ENCODE data around the gene SIDT2. TPM values are rescaled to one million over a fixed set of nuclear protein-coding genes. Genes with fewer than 3 reads are reported as not detected.

SIDT2 gene
- total RNA-seq, 4 donors from 2014 or later = 31.8 to 54.5 (median 42.3) TPM

DNA sequence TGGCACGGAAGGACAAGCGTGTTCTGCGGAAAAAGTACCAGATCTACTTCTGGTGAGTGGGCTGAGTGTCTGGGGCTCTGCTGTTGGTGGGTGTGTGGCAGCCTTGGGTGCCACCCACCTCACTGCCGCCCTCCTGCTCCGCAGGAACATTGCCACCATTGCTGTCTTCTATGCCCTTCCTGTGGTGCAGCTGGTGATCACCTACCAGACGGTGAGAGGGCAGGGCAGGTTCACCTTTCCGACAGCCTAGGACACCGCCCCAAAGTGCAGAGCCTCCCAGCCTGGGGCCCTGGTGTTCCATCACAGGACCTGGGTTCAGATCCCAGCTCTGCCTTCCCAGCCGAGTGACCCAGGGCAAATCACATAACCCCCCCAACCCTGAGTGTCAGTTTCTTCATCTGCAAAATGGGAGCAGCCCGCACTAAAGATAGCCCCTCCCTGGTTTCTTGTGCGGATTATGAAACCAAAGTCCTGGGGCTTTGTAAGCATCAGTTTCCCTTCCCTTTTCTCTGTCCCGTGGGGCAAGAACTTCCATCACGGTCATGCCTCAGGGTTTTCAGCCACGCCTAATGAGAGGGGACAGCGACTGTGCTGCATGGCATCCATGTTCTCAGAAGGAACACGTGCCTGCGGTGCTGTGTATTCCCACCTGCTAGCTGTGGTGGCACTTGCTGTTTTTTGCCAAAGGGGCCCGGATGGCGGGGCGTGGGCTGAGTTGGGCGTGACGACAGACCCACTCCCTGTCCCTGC, 10.8 kb downstream of the SIDT2 start:
- no peaks in the 10 kb centered on the region for H3K4me1 ChIP-seq
- no peak overlapping the region for H3K27ac ChIP-seq
- H3K4me3 ChIP-seq (replicated peaks in 1 of 3) = no peak overlapping the region
- WGBS, 2 donors = 90 to 95% methylated on average over 19 to 22 of the region's 22 CpGs
- TF ChIP-seq POLR2A (IDR thresholded peaks at IDR 0.05) (no peak), CTCF (IDR thresholded peaks at IDR 0.05) (no peak)
- peak in 1 of 2 donors; percentile 3 for DNase-seq
- peaks cover 41 to 56% of the 10 kb centered on the region in 2 donors for H3K36me3 ChIP-seq
- intact Hi-C loops (cut with DNase I) = loop anchor here (5.0 kb wide), 1 partner anchor 37 kb away; no protein-coding TSS in a partner anchor
- H3K9me3 ChIP-seq = no peaks in the 10 kb centered on the region
- H3K27me3 ChIP-seq = no peaks in the 10 kb centered on the region

DNA sequence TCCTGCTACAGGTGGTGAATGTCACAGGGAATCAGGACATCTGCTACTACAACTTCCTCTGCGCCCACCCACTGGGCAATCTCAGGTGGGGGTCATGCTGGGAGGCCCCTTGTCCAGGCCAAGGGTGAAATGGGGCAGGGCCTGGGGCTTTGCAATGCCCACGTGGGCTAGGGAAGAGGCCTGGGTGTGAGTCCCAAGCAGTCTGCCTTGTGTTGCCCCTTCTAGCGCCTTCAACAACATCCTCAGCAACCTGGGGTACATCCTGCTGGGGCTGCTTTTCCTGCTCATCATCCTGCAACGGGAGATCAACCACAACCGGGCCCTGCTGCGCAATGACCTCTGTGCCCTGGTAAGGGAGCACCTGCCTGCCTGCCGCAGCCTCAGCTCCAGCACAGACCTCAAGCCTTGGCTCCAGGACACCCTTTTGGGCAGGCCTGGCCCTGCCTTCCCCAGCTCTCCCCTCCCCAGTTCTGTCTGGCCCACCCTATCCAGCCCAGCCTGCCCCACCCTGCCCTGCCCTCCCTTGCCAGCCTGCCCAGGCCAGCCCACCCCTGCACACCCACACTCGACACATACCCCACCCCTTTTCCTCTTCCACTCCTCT, 11.5 kb downstream of the SIDT2 start:
- Histone ChIP-seq H3K4me3 (replicated peaks in 1 of 3) (no peak overlapping the region), H3K4me1 (no peaks in the 10 kb centered on the region), H3K27me3 (no peaks in the 10 kb centered on the region), H3K9me3 (no peaks in the 10 kb centered on the region), H3K36me3 (peaks cover 41 to 56% of the 10 kb centered on the region in 2 donors), H3K27ac (no peak overlapping the region)
- WGBS, 2 donors = 90 to 92% methylated on average over 6 to 8 of the region's 8 CpGs
- DNase-seq = no peak
- TF ChIP-seq CTCF (IDR thresholded peaks at IDR 0.05) = no peak
- TF ChIP-seq POLR2A (IDR thresholded peaks at IDR 0.05) = no peak
- intact Hi-C loops (cut with DNase I) = loop anchor here (5.0 kb wide), 1 partner anchor 38 kb away; no protein-coding TSS in a partner anchor

- peaks cover 41 to 56% of the 10 kb centered on the region in 2 donors for H3K36me3 ChIP-seq
- no peak for DNase-seq
- WGBS, 2 donors = 94 to 95% methylated on average over 26 of the region's 26 CpGs
- no peak overlapping the region for H3K4me3 ChIP-seq (replicated peaks in 1 of 3)
- H3K27ac ChIP-seq = no peak overlapping the region
- H3K9me3 ChIP-seq = no peaks in the 10 kb centered on the region
- TF ChIP-seq CTCF (IDR thresholded peaks at IDR 0.05) (no peak), POLR2A (IDR thresholded peaks at IDR 0.05) (no peak)
- H3K27me3 ChIP-seq = no peaks in the 10 kb centered on the region
- intact Hi-C loops (cut with DNase I) = no loop called here
- no peaks in the 10 kb centered on the region for H3K4me1 ChIP-seq
These were observed 13.3 kb downstream of the SIDT2 start for GRCh38 chr11:117191680-117192400.

DNA sequence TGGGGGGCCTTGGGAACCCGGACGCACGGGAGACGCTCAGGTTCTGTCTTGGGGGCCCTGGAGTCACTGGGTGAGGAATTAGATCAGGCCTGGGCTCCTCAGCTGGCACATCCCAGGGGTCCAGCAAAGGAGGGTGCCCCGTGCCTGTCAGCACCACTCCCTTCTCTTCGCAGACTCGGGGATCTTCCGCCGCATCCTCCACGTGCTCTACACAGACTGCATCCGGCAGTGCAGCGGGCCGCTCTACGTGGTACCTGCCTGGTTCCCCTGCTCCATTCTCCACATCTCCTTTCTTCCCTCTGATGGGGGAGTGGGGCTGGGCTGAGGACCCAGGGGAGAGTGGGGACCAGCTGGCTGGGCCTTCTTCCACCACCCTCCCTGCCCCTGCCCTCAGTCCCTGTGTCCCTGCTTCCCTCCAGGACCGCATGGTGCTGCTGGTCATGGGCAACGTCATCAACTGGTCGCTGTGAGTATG, 13.9 kb downstream of the SIDT2 start:
- Histone ChIP-seq H3K9me3 (no peaks in the 10 kb centered on the region), H3K4me3 (replicated peaks in 1 of 3) (no peak overlapping the region), H3K27me3 (no peaks in the 10 kb centered on the region), H3K27ac (no peak overlapping the region), H3K4me1 (no peaks in the 10 kb centered on the region), H3K36me3 (peaks cover 37 to 52% of the 10 kb centered on the region in 2 donors)
- no peak for DNase-seq
- intact Hi-C loops (cut with DNase I) = no loop called here
- 92 to 96% methylated on average over 14 to 17 of the region's 17 CpGs for WGBS, 2 donors
- TF ChIP-seq POLR2A (IDR thresholded peaks at IDR 0.05) = no peak
- TF ChIP-seq CTCF (IDR thresholded peaks at IDR 0.05) = no peak
